Loucy (cell line): ENCODE data around the gene MITF.

Source experiments
- H2AFZ ChIP-seq: fragments of 200-600 bp; sonication (generic); 2 replicates; pipeline ENCODE4 v1.6.0; 2016; ENCODE audit warnings: antibody characterized with exemption, mild to moderate bottlenecking, low read length, moderate library complexity
- H3F3A ChIP-seq: fragments of 200-600 bp; 2 replicates; pipeline ENCODE4 v1.6.0; 2016; ENCODE audit warnings: antibody characterized with exemption, low read depth, mild to moderate bottlenecking
- H3K27me3 ChIP-seq: fragments of 200-600 bp; sonication (generic); 2 replicates; pipeline ENCODE4 v1.6.1; 2014; ENCODE audit warnings: low read length, mild to moderate bottlenecking; ENCODE audit not compliant: insufficient read depth, poor library complexity, severe bottlenecking
- H3K36me3 ChIP-seq: fragments of 200-600 bp; sonication (generic); 2 replicates; pipeline ENCODE4 v1.6.1; 2016; ENCODE audit warnings: low read length; ENCODE audit not compliant: insufficient read depth
- H3K4me1 ChIP-seq: fragments of 200-600 bp; sonication (generic); 2 replicates; pipeline ENCODE4 v1.5.1; 2014; ENCODE audit warnings: low read length, mild to moderate bottlenecking; ENCODE audit not compliant: insufficient read depth, poor library complexity, severe bottlenecking
- H3K4me2 ChIP-seq: fragments of 200-600 bp; sonication (generic); 2 replicates; pipeline ENCODE4 v1.6.0; 2014; ENCODE audit warnings: antibody characterized with exemption, low read length, low read depth, mild to moderate bottlenecking; ENCODE audit not compliant: poor library complexity, severe bottlenecking
- H3K4me3 ChIP-seq: fragments of 200-600 bp; sonication (generic); 2 replicates; pipeline ENCODE4 v1.5.1; 2014; ENCODE audit warnings: low read length, mild to moderate bottlenecking, mixed read lengths; ENCODE audit not compliant: poor library complexity, severe bottlenecking
- H3K79me2 ChIP-seq: fragments of 200-600 bp; sonication (generic); 2 replicates; pipeline ENCODE4 v1.6.1; 2014; ENCODE audit warnings: low read length; ENCODE audit not compliant: insufficient read depth
- H3K9ac ChIP-seq: fragments of 200-600 bp; sonication (generic); 2 replicates; pipeline ENCODE4 v1.6.0; 2014; ENCODE audit warnings: mild to moderate bottlenecking, low read depth, low read length, moderate library complexity; ENCODE audit not compliant: poor library complexity, severe bottlenecking
- H3K9me2 ChIP-seq: fragments of 200-600 bp; sonication (generic); replicated peaks from 2 replicates; pipeline ENCODE4 v1.6.1; 2016; ENCODE audit warnings: low read depth, low read length, mixed read lengths
- H3K9me3 ChIP-seq: fragments of 200-600 bp; sonication (generic); 2 replicates; pipeline ENCODE4 v1.6.1; 2014; ENCODE audit warnings: mild to moderate bottlenecking, antibody characterized with exemption, low read length, low read depth; ENCODE audit not compliant: insufficient read depth
- H4K20me1 ChIP-seq: fragments of 200-600 bp; sonication (generic); 2 replicates; pipeline ENCODE4 v1.6.0; 2014; ENCODE audit warnings: antibody characterized with exemption, low read length, mild to moderate bottlenecking; ENCODE audit not compliant: insufficient read depth, poor library complexity, severe bottlenecking
- EZH2phosphoT487 ChIP-seq: fragments of 200-600 bp; IDR thresholded peaks from 2 replicates; pipeline ENCODE4 v1.6.1; 2018; ENCODE audit warnings: antibody characterized with exemption, mild to moderate bottlenecking, moderate library complexity, borderline replicate concordance
- TF ChIP-seq, protein P1 (sequence below): fragments of 200-600 bp; sonication (generic); conservative IDR thresholded peaks from 2 replicates; pipeline ENCODE4 v1.5.1; 2014; ENCODE audit warnings: mild to moderate bottlenecking, antibody characterized with exemption, low read length

Gene MITF

GRCh38 chr3:69699183-69699582 is 40.1 kb upstream of the MITF start:
- H3F3A ChIP-seq, result no peaks in the 10 kb centered on the region
- no peak overlapping the region for H2AFZ ChIP-seq
- no peaks in the 10 kb centered on the region for H3K36me3 ChIP-seq
- H3K9me2 ChIP-seq, result no peaks in the 10 kb centered on the region
- H3K9me3 ChIP-seq, result no peaks in the 10 kb centered on the region
- H3K27me3 ChIP-seq, result no peaks in the 10 kb centered on the region
- no peaks in the 10 kb centered on the region for H4K20me1 ChIP-seq
- TF ChIP-seq EZH2phosphoT487, result no peak
- TF ChIP-seq, protein P1, sequence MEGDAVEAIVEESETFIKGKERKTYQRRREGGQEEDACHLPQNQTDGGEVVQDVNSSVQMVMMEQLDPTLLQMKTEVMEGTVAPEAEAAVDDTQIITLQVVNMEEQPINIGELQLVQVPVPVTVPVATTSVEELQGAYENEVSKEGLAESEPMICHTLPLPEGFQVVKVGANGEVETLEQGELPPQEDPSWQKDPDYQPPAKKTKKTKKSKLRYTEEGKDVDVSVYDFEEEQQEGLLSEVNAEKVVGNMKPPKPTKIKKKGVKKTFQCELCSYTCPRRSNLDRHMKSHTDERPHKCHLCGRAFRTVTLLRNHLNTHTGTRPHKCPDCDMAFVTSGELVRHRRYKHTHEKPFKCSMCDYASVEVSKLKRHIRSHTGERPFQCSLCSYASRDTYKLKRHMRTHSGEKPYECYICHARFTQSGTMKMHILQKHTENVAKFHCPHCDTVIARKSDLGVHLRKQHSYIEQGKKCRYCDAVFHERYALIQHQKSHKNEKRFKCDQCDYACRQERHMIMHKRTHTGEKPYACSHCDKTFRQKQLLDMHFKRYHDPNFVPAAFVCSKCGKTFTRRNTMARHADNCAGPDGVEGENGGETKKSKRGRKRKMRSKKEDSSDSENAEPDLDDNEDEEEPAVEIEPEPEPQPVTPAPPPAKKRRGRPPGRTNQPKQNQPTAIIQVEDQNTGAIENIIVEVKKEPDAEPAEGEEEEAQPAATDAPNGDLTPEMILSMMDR, result no peak
- no peak overlapping the region for H3K4me2 ChIP-seq
- H3K79me2 ChIP-seq, result no peaks in the 10 kb centered on the region
- H3K9ac ChIP-seq, result no peak overlapping the region
- H3K4me1 ChIP-seq, result no peaks in the 10 kb centered on the region
- no peak overlapping the region for H3K4me3 ChIP-seq

GRCh38 chr3:69700949-69701348 is 38.3 kb upstream of the MITF start:
- no peaks in the 10 kb centered on the region for H3F3A ChIP-seq
- H3K9me2 ChIP-seq, result no peaks in the 10 kb centered on the region
- H3K4me2 ChIP-seq, result no peak overlapping the region
- H3K4me1 ChIP-seq, result no peaks in the 10 kb centered on the region
- no peaks in the 10 kb centered on the region for H3K9me3 ChIP-seq
- no peak overlapping the region for H3K9ac ChIP-seq
- H3K36me3 ChIP-seq, result no peaks in the 10 kb centered on the region
- no peak overlapping the region for H3K4me3 ChIP-seq
- H3K27me3 ChIP-seq, result no peaks in the 10 kb centered on the region
- H4K20me1 ChIP-seq, result no peaks in the 10 kb centered on the region
- TF ChIP-seq, protein P1, result no peak
- TF ChIP-seq EZH2phosphoT487, result no peak
- H2AFZ ChIP-seq, result no peak overlapping the region
- H3K79me2 ChIP-seq, result no peaks in the 10 kb centered on the region

- Histone ChIP-seq H3K4me2 (no peak overlapping the region), H3K36me3 (no peaks in the 10 kb centered on the region), H2AFZ (no peak overlapping the region), H3K4me3 (no peak overlapping the region), H3K79me2 (no peaks in the 10 kb centered on the region), H4K20me1 (no peaks in the 10 kb centered on the region), H3K4me1 (no peaks in the 10 kb centered on the region), H3K9ac (no peak overlapping the region), H3F3A (no peaks in the 10 kb centered on the region), H3K27me3 (no peaks in the 10 kb centered on the region), H3K9me2 (no peaks in the 10 kb centered on the region), H3K9me3 (no peaks in the 10 kb centered on the region)
- TF ChIP-seq, protein P1, result no peak
- no peak for TF ChIP-seq EZH2phosphoT487
These were observed 28.9 kb upstream of the MITF start for GRCh38 chr3:69710153-69710977.
